ENCODE measurements around the gene MAD2L2. TPM values are rescaled to one million over a fixed set of nuclear protein-coding genes. Genes with fewer than 3 reads are reported as not detected.

MAD2L2 gene
- polyA plus RNA-seq, 2 of the 4 experiments (the other 2 are of a cell fraction) = 31.2 to 32.5 TPM

- H3K4me3 ChIP-seq = no peak overlapping the region
- ChIA-PET CTCF (interaction anchor here (0.6 to 2.4 kb wide), 5 partner anchors 24 to 616 kb away, joined by 3 to 11 read pairs (median 3); partner anchors contain the start of gene FBXO6), POLR2A (no interaction called here)
- H3K27ac ChIP-seq = no peak overlapping the region
- FAIRE-seq (no peak), DNase-seq (ENCODE audit: low read depth in 1 of 2, low spot score in 1 of 2) (no peak), ATAC-seq (no peak)
- WGBS (ENCODE audit: missing lambda C conversion rate) = 43% methylated on average over 5 of the region's 5 CpGs
- no peaks in the 10 kb centered on the region for H3K9me3 ChIP-seq
- no peaks in the 10 kb centered on the region for H3K4me1 ChIP-seq
- TF ChIP-seq TFCP2L1 (CRISPR knock-in tag; IDR thresholded peaks at IDR 0.05) = no peak
- no peak for TF ChIP-seq MAX (IDR thresholded peaks at IDR 0.05)
- no peak for TF ChIP-seq BHLHE40 (IDR thresholded peaks at IDR 0.05; ENCODE audit: low read depth, low read length)
- TF ChIP-seq ZSCAN20 (CRISPR knock-in tag; IDR thresholded peaks at IDR 0.05) = no peak
- no peak for TF ChIP-seq NR3C1 (IDR thresholded peaks at IDR 0.05)
- TF ChIP-seq REST (IDR thresholded peaks at IDR 0.05) = no peak
- no peak for TF ChIP-seq CBX2 (IDR thresholded peaks at IDR 0.05; ENCODE audit: borderline replicate concordance, low read depth)
- no peak for TF ChIP-seq PHF8 (IDR thresholded peaks at IDR 0.05; ENCODE audit: borderline replicate concordance, low read depth)
- TF ChIP-seq RCOR1 (IDR thresholded peaks at IDR 0.05; ENCODE audit: low read depth, low read length) = no peak
- no peak for TF ChIP-seq HMGXB4 (CRISPR knock-in tag; IDR thresholded peaks at IDR 0.05; ENCODE audit: borderline replicate concordance)
- TF ChIP-seq USF2 (IDR thresholded peaks at IDR 0.05) = no peak
- TF ChIP-seq POLR2A (IDR thresholded peaks at IDR 0.05; ENCODE audit: low read length) = no peak
- no peak for TF ChIP-seq CHD2 (IDR thresholded peaks at IDR 0.05; ENCODE audit: low read length, partially characterized antibody)
- TF ChIP-seq EP300 (IDR thresholded peaks at IDR 0.05) = no peak
- no peak for TF ChIP-seq CBX8 (IDR thresholded peaks at IDR 0.05)
- TF ChIP-seq TP53 (CRISPR knock-in tag; IDR thresholded peaks at IDR 0.05) = no peak
- no peak overlapping the region for H3K4me2 ChIP-seq
These were observed 44.7 kb upstream of the MAD2L2 start for GRCh38 chr1:11725616-11726015.

GRCh38 chr1:11722538-11722937, 41.6 kb upstream of the MAD2L2 start:
- WGBS (ENCODE audit: missing lambda C conversion rate) = 48% methylated on average over 2 of the region's 2 CpGs
- Histone ChIP-seq H3K4me1 (no peaks in the 10 kb centered on the region), H3K9me3 (no peaks in the 10 kb centered on the region), H3K4me3 (no peak overlapping the region), H3K27ac (no peak overlapping the region), H3K4me2 (no peak overlapping the region)
- ChIA-PET CTCF (interaction anchor here (0.6 to 9.8 kb wide), 6 partner anchors 9 to 358 kb away, joined by 3 to 107 read pairs (median 3); partner anchors contain the start of gene FBXO6), POLR2A (no interaction called here)
- ATAC-seq (no peak), DNase-seq (ENCODE audit: low read depth in 1 of 2, low spot score in 1 of 2) (no peak), FAIRE-seq (no peak)
- TF ChIP-seq GATA3 (IDR thresholded peaks at IDR 0.05; ENCODE audit: borderline replicate concordance) (no peak), RCOR1 (IDR thresholded peaks at IDR 0.05; ENCODE audit: low read depth, low read length) (no peak), POLR2AphosphoS2 (conservative IDR thresholded peaks at IDR 0.05; ENCODE audit: low read length) (no peak), NFE2L2 (conservative IDR thresholded peaks at IDR 0.05; ENCODE audit: low read length) (no peak), FOSL2 (IDR thresholded peaks at IDR 0.05) (no peak), FOSL2 (CRISPR knock-in tag; IDR thresholded peaks at IDR 0.05) (no peak), NPAS2 (CRISPR knock-in tag; IDR thresholded peaks at IDR 0.05; ENCODE audit: borderline replicate concordance) (no peak), ZC3H11A (IDR thresholded peaks at IDR 0.05) (no peak), CBX2 (IDR thresholded peaks at IDR 0.05; ENCODE audit: borderline replicate concordance, low read depth) (no peak), JUN (IDR thresholded peaks at IDR 0.05) (no peak), ESRRA (IDR thresholded peaks at IDR 0.05; ENCODE audit: borderline replicate concordance, low read length) (no peak), REST (IDR thresholded peaks at IDR 0.05) (no peak), CBX8 (IDR thresholded peaks at IDR 0.05) (no peak), RNF2 (IDR thresholded peaks at IDR 0.05; ENCODE audit: borderline replicate concordance, low read depth) (no peak), PBX3 (IDR thresholded peaks at IDR 0.05) (no peak), SREBF2 (IDR thresholded peaks at IDR 0.05) (no peak), ZSCAN20 (CRISPR knock-in tag; IDR thresholded peaks at IDR 0.05) (no peak)
